ENCODE results near the gene MS4A8.

Gene MS4A8

DNA sequence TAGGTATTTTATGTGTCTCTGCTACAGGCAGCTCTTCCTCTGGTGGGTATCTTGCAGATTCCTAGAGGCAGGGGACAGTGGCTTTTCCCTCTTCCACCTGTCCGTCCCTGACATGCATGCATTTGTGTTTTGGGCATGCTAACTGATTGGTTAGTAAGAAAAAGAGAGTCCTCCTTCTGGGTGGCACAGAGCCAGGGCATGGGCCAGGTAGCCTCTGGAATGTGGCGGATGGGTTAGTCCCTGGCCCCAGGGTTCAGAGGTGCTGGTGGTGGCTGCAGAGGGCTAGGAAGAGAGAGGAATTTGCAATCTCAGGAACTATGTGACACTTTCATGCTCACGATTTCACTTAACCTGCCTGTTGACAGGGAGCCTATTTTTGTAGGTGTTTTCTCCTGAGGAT is 51.5 kb downstream of the MS4A8 start:
- Histone ChIP-seq H3K27ac (ENCODE audit: low read depth, low read length) (no peak overlapping the region), H3K9me2 (replicated peaks; ENCODE audit: control insufficient read depth, low read length) (no peaks in the 10 kb centered on the region), H3K4me2 (ENCODE audit: low read length) (no peak overlapping the region), H3K4me3 (ENCODE audit: low read length) (no peak overlapping the region), H3K4me1 (ENCODE audit: control insufficient read depth, low read length) (no peaks in the 10 kb centered on the region), H3K9me3 (ENCODE audit: control insufficient read depth, insufficient read depth, low read length) (0 out of 2 replicates have a peak, but pooled peaks cover 3% of the 10 kb centered on the region), H4K20me1 (ENCODE audit: control insufficient read depth, insufficient read depth, low read depth, low read length) (no peaks in the 10 kb centered on the region), H3K27me3 (ENCODE audit: control insufficient read depth, low read length) (0 out of 2 replicates have a peak, but pooled peaks cover 3% of the 10 kb centered on the region), H3K36me3 (ENCODE audit: control insufficient read depth, low read length) (no peaks in the 10 kb centered on the region), H3F3A (ENCODE audit: control insufficient read depth, insufficient read depth) (no peaks in the 10 kb centered on the region), H3K79me2 (ENCODE audit: control insufficient read depth, low read length) (no peaks in the 10 kb centered on the region)
- TF ChIP-seq, protein P1, sequence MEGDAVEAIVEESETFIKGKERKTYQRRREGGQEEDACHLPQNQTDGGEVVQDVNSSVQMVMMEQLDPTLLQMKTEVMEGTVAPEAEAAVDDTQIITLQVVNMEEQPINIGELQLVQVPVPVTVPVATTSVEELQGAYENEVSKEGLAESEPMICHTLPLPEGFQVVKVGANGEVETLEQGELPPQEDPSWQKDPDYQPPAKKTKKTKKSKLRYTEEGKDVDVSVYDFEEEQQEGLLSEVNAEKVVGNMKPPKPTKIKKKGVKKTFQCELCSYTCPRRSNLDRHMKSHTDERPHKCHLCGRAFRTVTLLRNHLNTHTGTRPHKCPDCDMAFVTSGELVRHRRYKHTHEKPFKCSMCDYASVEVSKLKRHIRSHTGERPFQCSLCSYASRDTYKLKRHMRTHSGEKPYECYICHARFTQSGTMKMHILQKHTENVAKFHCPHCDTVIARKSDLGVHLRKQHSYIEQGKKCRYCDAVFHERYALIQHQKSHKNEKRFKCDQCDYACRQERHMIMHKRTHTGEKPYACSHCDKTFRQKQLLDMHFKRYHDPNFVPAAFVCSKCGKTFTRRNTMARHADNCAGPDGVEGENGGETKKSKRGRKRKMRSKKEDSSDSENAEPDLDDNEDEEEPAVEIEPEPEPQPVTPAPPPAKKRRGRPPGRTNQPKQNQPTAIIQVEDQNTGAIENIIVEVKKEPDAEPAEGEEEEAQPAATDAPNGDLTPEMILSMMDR (IDR thresholded peaks at IDR 0.05; ENCODE audit: low read depth, low read length, poor library complexity, severe bottlenecking) = no peak
- TF ChIP-seq EZH2phosphoT487 (IDR thresholded peaks at IDR 0.05; ENCODE audit: borderline replicate concordance, low read length) = no peak

DNA sequence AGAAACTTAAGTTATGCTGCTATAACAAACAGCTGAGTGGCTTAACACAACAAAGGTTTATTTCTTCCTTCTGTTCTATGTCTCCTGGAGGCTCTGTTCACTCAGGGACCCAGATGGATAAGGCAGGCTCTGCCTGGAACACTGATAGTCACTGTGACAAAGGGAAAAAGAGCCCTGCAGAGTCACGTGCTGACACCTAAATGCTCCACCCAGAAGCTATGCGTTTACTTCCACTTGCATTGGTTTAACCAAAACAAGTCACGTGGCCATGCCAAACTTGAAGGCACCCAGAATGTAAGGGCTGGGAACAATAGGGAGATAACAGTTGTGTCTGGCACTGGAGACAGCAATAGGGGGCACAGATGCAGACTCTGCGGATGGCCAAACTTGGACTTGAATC is 53.9 kb downstream of the MS4A8 start:
- Histone ChIP-seq H3K4me2 (ENCODE audit: low read length) (no peak overlapping the region), H3K9me3 (ENCODE audit: control insufficient read depth, insufficient read depth, low read length) (no peaks in the 10 kb centered on the region), H3K4me3 (ENCODE audit: low read length) (no peak overlapping the region), H3K9me2 (replicated peaks; ENCODE audit: control insufficient read depth, low read length) (no peaks in the 10 kb centered on the region), H3K36me3 (ENCODE audit: control insufficient read depth, low read length) (no peaks in the 10 kb centered on the region), H3K27ac (ENCODE audit: low read depth, low read length) (no peak overlapping the region), H3K79me2 (ENCODE audit: control insufficient read depth, low read length) (no peaks in the 10 kb centered on the region), H4K20me1 (ENCODE audit: control insufficient read depth, insufficient read depth, low read depth, low read length) (no peaks in the 10 kb centered on the region), H3F3A (ENCODE audit: control insufficient read depth, insufficient read depth) (no peaks in the 10 kb centered on the region), H3K27me3 (ENCODE audit: control insufficient read depth, low read length) (0 out of 2 replicates have a peak, but pooled peaks cover 3% of the 10 kb centered on the region), H3K4me1 (ENCODE audit: control insufficient read depth, low read length) (no peaks in the 10 kb centered on the region)
- no peak for TF ChIP-seq EZH2phosphoT487 (IDR thresholded peaks at IDR 0.05; ENCODE audit: borderline replicate concordance, low read length)
- TF ChIP-seq, protein P1 (IDR thresholded peaks at IDR 0.05; ENCODE audit: low read depth, low read length, poor library complexity, severe bottlenecking) = no peak

DNA sequence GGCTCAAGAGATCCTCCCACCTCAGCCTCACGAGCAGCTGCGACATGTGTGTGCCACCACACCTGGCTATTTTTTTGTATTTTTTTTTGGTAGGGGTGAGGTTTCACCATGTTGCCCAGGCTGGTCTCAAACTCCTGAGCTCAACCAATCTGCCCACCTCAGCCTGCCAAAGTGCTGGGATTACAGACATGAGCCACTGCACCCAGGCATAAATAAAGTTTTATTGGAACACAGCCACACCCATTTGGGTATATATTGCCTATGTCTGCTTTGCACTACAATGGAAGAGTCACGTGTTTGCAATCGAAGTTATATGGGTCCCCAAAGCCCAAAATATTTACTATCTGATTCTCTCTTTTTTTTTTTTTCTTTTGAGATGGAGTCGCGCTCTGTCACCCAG is 55.5 kb downstream of the MS4A8 start:
- H3K36me3 ChIP-seq (ENCODE audit: control insufficient read depth, low read length) = no peaks in the 10 kb centered on the region
- H3K4me3 ChIP-seq (ENCODE audit: low read length) = no peak overlapping the region
- H3K9me3 ChIP-seq (ENCODE audit: control insufficient read depth, insufficient read depth, low read length) = no peaks in the 10 kb centered on the region
- no peak overlapping the region for H3K27ac ChIP-seq (ENCODE audit: low read depth, low read length)
- no peaks in the 10 kb centered on the region for H3K79me2 ChIP-seq (ENCODE audit: control insufficient read depth, low read length)
- no peaks in the 10 kb centered on the region for H3F3A ChIP-seq (ENCODE audit: control insufficient read depth, insufficient read depth)
- H3K27me3 ChIP-seq (ENCODE audit: control insufficient read depth, low read length) = peaks cover 6% of the 10 kb centered on the region; the same call in 1 of the 2 replicates
- no peaks in the 10 kb centered on the region for H3K9me2 ChIP-seq (replicated peaks; ENCODE audit: control insufficient read depth, low read length)
- H4K20me1 ChIP-seq (ENCODE audit: control insufficient read depth, insufficient read depth, low read depth, low read length) = no peaks in the 10 kb centered on the region
- H3K4me1 ChIP-seq (ENCODE audit: control insufficient read depth, low read length) = no peaks in the 10 kb centered on the region
- TF ChIP-seq, protein P1 (IDR thresholded peaks at IDR 0.05; ENCODE audit: low read depth, low read length, poor library complexity, severe bottlenecking) = no peak
- TF ChIP-seq EZH2phosphoT487 (IDR thresholded peaks at IDR 0.05; ENCODE audit: borderline replicate concordance, low read length) = no peak
- no peak overlapping the region for H3K4me2 ChIP-seq (ENCODE audit: low read length)

Measured in DOHH2 (cell line).